Nucleus accumbens (tissue), 56 donors: Measurements from ENCODE around the gene MPPE1.
"Not testable (repeated sequence)": the region's sequence is repeated elsewhere in the genome, so short reads cannot be mapped to it uniquely, and the experiment has no call there.

Source experiments
- DNase-seq, 56 donors: peaks; one replicate each; lab custom pipeline; 2025; lab: John Stamatoyannopoulos, UW

MPPE1 gene

DNA sequence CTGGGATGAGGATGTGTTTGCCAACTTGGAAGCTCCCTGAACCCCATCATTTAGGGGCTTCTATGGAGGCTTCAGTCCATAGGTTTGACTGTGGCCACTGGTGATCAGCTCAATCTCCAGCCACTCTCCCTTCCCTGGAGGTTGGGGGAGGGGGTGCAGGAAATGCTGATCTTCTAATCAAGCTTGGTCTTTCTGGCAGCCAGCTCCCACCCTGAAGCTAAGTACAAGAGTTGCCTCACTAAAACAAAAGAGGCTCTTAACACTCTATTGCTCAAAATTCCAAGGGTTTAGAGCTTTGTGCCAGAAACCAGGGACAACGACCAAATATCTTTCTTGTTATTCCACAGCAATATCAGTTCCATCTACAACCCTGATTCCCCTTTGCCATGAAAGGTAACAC is 19.4 kb upstream of the MPPE1 start:
- no peak for DNase-seq

DNA sequence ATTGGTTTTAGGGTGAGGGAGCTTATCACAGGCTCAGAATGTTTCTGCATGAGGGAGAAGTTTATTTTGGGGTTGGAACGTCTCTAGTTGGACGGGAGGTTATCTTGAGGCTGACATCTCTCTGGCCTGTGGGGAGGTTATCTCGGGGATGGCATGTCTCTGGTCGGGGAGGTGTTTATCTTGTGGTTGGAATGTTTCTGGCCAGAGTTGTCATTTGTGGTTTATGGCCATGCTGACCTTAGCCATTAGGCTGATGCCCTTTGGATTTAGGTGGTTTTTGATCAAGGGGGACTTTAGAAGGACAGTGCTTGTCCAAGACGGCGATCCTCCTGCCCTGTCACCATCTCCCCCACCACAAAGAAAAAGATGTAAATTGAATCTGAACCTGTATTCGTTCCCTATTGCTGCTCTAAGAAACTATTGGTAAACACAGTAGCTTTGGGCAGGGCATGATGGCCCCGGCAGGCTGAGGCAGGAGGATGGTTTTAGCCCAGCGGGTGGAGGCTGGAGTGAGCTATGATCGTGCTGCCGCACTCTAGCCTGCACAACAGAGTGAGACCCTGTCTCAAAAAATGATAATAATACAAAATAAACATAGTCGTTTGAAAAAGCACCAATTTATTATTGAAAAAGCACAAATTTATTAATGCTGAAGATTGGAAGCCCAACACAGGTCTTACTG is 17.8 kb upstream of the MPPE1 start:
- no peak for DNase-seq

DNA sequence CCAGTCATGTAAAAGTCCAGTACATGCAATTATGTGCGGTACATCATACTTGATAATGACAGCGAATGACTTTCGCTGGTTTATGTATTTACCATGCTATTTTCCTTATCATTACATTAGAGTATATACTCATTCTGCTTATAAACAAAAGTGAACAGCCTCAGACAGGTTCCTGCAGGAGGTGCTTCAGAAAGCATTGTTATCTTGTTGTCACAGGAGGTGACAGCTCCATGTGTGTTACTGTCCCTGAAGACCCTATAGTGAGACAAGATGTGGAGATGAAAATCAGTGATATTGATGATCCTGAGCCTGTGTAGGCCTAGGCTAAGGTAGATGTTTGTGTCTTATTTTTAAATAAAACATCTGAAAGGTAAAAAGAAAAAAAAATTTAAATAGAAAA is 15.3 kb upstream of the MPPE1 start:
- no peak for DNase-seq

DNA sequence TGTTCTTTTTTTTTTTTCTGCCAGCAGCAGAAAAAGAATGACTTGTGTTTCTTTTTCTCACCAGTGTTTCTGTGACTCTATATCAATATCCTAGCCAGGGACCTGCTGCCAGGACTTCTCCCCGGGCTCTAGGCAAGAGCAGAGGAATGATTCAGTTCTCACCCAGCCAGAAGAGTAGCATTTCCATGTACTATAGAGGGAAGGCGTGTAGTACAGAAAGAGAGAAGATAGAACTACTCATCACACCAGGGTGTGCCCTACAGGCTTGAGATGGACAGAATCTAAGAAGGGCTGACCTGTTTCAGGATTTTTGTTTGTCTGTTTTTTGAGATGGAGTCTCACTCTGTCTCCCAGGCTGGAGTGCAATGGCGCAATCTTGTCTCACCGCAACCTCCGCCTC is 11.4 kb upstream of the MPPE1 start:
- DNase-seq = not testable (repeated sequence)

DNA sequence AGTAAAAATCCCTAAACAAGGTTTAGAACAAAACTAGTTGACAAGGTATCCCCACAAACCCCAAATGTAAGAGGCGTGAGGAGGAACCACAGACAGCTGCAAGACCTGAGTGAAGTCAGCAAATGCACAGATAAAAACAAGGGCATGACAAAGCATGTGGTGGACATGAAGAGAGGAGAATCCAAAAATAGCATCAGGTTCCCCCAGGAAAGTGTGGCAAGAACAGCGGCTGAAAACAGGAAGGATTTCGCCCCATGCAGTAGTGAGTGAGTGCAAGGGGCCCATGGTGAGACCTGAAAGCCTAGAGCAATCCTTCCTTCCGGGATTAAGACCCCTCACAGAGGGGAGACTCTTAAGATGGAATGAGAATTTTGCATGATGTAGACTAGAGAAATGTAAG is 8.8 kb upstream of the MPPE1 start:
- DNase-seq = peak in 1 of 56 donors; percentile 11

DNA sequence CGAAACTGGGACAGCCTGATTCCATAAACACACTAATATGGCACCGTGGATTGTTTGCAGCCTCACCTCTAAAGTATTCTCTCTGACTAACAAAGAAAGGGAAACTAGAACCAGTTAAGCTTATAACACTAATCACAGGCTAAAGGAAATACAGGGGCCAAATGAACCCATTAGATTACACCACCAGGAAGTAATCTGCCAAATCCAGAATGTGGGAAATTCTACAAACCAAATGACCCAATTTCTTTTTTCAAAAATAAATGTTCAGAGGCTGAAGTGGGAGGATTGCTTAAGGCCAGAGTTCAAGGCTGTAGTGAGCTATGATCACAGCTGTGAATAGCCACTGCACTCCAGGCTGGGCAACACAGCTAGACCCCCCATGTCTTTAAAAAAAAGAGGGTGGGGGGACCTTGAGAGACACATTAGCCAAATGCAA is 1.5 kb upstream of the MPPE1 start:
- DNase-seq = no peak

DNA sequence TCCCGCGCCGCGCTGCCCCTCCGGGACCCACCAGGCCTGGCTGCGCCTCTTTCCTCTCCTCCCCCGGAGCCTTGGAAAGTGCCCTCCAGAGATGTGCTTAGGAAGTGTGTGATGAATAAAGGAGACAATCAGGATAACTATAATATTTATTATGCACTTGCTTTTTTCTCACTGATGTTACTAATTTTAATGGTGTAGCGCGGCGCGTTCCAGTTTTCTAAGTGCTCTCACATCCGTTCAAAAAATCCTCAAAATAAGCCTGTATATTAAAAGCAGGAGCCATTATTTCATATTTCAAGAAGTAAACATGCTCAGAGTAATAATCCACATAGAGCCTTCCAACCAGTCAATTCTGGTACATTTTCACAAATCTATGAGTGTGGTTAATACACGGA is 941 bp upstream of the MPPE1 start:
- peak in 1 of 56 donors; percentile 43 for DNase-seq

DNA sequence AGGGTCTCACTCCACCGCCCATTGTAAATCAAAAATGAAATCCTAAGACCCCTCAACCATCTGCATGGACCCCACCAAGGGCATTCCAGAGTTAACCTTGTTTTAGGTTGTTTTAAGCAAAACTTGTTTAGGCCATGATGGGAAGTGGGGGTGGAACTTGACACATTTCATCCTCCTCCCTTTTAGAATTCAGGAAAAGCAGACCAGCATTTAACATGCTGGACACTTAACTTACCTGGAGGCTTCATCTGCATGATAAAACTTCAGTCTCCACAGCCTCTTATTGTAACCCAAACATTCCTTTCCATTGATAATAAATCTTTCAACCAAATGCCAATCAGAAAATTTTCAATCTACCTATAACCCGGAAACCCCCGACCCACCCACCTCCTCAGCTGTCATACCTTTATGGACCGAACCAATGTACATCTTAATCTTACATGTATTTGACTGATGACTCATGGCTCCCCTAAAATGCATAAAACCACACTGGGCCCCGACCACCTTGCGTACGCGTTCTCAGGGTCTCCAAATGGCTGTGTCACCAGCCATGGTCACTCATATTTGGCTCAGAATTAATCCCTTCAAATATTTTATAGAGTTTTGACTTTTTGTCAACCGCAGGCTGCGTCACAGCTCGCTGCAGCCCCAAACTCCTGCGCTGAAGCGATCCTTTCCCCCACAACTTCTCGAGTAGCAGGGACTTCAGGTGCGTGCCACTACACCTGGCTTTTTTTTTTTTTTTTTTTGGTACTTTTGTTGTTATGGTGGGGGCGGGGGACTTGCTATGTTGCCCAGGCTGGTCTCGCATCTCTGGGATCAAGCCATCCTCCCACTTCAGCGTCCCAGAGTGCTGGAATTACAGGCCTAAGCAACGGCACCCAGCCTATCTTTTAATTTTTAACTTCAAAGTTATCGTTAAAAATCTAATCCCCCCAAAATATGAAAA is 917 bp downstream of the MPPE1 start:
- DNase-seq = no peak

DNA sequence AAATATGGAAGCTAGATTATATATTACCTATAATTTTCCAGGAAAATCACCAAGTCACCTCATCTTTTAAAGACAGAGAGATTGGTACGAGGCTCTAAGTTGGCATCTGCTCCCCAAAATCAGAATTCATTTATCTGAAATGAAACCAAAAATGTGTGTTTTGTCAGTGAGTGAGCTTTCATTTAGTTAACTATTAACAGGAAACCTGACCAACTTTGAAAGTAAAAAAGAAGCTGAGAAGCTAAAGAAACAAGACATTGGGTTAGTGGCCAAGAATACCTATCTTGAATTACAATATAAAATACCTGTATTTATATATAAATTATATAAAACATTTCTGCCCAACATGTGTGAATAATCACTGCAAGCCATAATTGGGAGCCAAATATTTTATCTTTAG is 1.9 kb downstream of the MPPE1 start:
- no peak for DNase-seq

DNA sequence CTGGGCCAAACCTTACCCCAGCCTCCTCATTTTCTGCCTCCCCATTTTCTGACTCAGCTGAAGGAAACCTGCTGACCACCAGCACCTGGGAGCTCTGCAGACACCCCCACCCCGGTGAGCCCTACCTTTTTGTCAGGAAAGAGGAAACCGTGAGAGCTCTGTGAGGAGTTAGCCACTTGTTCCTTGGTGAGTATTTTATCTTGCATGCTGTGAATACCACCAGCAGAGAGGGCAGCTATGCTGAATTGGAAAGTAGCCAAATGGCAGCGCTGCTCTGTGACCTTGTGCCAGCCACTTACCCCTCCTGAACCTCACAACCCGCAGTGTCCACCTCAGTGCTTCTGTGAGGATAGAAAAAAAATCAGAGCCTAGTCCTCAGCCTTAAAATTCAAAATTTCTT is 2.5 kb downstream of the MPPE1 start:
- DNase-seq = no peak

DNA sequence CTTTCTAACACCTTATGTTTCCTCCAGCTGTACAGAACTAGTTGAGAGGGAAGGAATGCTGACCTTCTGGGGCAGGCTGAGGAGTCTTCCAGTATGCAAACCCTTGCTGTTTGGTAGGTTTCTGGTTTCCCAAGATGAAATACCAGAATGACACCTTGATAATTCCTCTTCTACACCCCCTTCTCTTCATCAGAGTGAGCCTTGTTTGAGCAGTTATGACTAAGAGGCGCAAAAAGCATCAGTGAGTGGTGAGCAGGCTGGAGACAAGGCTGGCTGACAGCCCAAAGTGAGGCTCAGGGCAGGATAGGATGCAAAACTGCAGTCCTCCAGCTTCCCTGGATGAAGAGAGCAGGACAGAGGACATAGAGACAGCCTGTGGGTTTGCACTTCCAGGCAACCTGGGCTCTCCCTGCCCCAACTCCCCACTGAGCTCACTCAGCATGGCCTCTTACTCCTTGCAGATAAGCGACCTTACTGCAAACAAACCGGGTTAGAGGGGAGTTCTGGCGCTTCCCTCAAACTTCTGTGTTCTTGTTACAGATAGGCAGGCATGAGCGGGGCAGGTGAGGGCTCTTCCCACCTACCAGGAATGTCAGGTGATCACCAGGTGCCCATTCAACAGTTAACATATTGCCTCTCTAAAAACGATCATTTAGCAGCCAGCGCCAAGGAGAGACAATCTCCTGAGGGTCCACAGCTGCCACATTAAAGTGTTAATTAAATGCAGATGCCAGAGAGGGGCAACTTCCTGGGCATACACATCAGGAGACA is 5.4 kb downstream of the MPPE1 start:
- DNase-seq = peak in 2 of 56 donors; percentile 22 to 48

DNA sequence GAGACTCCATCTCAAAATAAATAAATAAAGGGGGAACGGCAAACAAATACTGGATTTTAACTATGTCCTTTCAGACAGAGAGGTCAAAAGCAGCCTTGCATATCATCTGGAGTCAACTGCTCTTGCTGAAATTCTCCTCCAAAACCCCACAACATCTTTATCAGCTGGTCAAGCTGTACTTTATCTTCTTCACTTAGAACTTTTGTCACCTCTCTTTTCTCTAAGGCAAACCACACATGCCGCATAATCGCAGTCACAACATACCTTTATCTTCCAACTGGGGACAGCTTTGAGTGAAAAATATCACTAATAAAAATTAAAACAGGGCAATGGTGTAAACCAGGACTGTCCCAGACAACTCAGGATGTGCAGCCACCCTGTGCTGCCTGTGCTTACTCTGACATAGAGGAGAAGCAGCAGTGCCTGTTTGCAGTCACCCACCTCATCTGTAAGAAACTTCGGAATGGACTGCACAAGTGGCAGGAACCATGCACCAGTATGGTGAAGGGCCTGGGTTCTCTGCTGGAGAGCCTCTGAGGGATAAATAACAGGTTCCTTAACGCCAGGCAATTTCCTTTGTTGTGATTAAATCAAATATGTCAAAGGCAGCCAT is 6.2 kb downstream of the MPPE1 start:
- DNase-seq = no peak

DNA sequence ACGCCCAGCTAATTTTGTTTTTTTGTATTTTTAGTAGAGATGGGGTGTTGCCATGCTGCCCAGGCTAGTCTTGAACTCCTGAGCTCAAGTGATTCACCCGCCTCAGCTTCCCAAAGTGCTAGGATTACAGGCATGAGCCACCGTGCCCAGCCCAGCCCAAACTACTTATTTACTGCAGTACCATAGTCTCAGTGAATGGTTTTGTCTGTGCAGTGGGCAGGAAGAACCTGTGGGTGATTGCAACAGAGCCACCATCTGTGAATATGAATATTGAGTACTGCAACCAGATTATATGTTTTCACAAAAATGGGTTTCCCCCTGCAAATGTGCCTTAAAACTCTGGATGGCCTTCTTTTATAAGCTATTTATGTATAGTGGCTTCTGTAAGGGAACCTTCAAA is 9.1 kb downstream of the MPPE1 start:
- DNase-seq = no peak

DNA sequence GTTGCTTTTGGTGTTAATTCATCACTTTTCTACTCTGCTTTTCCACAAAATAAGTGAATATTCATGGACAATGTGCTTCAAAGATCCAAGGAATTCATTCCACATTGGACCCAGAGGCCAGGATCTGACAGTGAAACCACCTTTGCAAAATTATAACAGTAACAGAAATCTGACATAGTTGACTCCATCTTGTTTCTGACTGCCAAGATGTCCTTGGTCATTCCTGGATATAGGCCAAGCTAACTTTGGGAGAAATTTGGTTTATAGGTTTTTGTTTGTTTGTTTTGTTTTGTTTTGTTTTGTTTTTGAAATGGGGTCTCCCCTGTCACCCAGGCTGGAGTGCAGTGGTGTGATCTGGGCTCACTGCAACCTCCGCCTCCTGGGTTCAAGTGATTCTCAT is 10.3 kb downstream of the MPPE1 start:
- no peak for DNase-seq

DNA sequence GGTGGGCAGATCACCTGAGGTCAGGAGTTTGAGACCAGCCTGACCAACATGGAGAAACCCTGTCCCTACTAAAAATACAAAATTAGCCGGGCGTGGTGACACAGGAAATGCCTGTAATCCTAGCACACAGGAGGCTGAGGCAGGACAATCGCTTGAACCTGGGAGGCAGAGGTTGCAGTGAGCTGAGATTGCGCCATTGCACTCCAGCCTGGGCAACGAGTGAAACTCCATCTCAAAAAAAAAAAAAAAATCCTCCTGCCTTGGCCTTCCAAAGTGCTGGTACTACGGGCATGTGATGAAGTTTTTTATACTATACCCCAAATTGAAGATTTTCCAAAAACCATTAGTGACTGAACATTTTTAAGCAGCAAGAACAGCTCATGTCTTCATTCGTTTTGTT is 15.7 kb downstream of the MPPE1 start:
- not testable (repeated sequence) for DNase-seq

DNA sequence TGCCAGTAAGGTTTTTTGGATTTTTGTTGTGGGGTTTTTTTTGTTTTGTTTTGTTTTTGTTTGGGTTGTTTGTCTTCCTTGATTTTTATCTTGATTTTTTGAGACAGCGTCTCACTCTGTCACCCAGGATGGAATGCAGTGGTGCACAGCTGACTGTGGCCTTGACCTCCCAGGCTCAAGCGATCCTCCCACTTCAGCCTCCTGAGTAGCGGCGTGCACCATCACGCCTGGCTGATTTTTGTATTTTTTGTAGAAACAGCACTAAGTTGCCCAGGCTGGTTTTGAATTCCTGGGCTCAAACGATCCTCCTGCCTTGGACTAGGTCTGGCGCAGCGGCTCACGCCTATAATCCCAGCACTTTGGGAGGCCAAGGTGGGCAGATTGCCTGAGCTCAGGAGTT is 16.4 kb downstream of the MPPE1 start:
- no peak for DNase-seq

DNA sequence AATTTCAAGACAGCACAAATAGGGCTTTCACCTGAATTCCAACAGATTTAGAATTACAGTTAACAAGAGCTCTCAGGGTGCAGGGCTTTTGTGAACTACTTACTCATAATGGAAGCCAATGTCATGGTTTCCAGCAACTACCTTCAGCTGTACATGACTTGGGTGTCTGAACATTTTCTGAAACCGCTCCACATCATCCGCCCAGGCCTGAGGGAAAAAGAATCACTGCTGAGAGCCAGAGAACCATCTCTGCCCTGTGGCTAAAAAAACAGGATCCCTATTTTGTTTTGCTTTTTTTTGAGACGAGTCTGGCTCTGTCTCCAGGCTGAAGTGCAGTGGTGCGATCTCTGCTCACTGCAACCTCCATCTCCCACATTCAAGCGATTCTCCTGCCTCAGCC is 18.8 kb downstream of the MPPE1 start:
- DNase-seq = no peak

DNA sequence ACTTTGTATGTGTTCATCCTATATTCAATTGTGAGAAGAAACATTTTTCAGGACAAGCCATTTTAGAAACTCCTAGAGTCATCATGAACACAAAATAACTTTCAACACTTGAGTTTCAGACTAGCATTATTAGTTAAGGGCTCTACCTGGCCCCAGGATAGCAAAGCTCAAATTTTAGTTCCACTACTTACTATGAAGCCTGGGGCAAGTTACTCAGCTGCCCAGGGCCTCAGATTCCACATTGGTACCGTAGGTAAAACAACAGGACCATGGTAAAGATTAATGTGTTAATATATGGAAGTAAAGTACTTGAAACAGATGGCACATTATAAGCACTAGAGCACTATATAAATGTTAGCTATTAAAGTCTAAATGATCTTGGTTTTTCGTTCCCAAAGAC is 19.4 kb downstream of the MPPE1 start:
- no peak for DNase-seq

DNA sequence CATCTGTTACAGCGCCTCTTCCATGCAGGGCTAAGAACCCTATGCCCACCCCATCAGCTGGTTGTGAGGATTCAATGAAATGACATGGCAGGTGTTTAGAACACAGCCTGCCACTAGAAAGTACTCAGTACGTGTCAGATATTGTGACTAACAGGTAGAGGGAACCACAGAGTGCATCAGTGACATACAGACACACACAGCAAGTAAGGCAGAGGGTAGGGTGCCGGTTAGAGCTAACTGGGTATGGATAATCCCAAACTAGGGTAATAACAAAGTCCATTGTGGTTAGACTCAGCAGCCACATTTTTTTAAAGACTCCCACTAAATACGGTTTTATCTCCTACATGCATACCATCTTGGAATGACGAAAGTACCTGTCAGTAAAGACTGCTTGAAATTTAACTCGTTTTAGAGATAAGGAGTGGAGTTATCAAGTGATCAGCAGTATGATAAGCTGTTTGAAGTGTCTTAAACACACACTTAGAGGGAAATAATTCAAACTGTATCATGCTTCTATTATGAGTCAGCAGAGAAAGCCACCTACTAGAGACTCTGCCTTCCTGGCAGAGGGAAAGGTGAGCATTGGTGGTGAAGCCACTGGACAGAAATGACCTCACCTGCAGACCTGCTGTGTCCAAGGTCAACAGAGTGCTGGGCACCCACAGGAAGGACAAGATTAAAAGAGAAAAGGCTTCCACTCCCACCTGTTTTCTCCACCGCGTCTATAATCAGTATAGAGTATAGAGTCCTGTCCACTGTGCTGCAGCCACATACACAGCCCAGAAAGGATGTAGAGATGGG is 20.6 kb downstream of the MPPE1 start:
- no peak for DNase-seq

DNA sequence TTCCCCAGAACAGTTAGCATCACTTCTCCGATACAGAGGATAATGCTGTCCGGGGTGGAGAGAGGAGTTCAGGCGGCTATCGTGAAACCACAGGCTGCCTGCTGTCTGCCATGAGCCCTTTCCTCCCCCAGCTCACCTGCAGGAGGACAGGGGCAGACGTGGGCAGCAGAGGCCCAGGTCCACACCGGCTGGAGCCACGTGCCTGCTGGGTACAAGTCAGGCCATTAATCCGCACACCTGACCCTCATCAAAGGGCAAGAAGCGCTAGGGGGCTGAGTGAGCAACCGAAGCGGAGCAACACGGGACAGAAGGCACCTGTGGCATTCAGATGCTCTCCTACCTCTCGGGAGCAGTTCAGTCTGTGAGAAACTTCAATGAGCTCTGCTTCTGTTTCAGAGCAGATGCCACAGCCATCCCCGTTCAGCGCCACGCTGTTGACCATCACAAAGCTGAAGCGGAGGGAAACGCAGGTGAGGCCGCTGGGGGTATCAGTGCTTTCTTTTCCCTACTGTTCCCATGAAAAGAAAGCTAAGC is 21.5 kb downstream of the MPPE1 start:
- no peak for DNase-seq
